SK-N-SH (cell line): ENCODE results near the gene SPACA1. TPM values are rescaled to one million over a fixed set of nuclear protein-coding genes. Genes with fewer than 3 reads are reported as not detected.

Experiments used
- CTCF ChIA-PET: fragments of 300-600, 350-600 bp; formaldehyde crosslinking; extraction: SDS; loops from one replicate; lab custom pipeline; 2021; lab: Yijun Ruan, JAX
- POLR2A ChIA-PET: fragments of 350-600 bp; sonication (Branson Sonifier 250); formaldehyde crosslinking; extraction: SDS; loops from one replicate; lab custom pipeline; 2020; ENCODE audit warnings: antibody characterized with exemption, inconsistent platforms; lab: Yijun Ruan, JAX
- DNase-seq: peaks from one replicate; pipeline ENCODE4 v3.0.0; 2012
- H2AFZ ChIP-seq: fragments of 200-600 bp; sonication (generic); 2 replicates; pipeline ENCODE4 v1.8.1; 2016; ENCODE audit warnings: antibody characterized with exemption, mild to moderate bottlenecking, low read depth
- H3F3A ChIP-seq: fragments of 200-600 bp; sonication (generic); replicated peaks from 2 replicates; pipeline ENCODE3; 2016; ENCODE audit warnings: antibody characterized with exemption, mild to moderate bottlenecking; ENCODE audit not compliant: insufficient read depth
- H3K27ac ChIP-seq, 2 experiments: fragments of 200-500 bp in 1 of 2; fragments of 200-600 bp in 1 of 2; sonication (Bioruptor generic) in 1 of 2; sonication (generic), shearing (Covaris generic) in 1 of 2; 2 replicates each; pipeline versions ENCODE4 v1.5.1 to v1.6.1; 2014 to 2016; ENCODE audit warnings: low read depth in 2 of 2, inconsistent platforms in 1 of 2, low read length in 1 of 2, mild to moderate bottlenecking in 1 of 2, mixed read lengths in 1 of 2
- H3K27me3 ChIP-seq: fragments of 200-600 bp; sonication (generic), shearing (Covaris generic); 2 replicates; pipeline ENCODE4 v1.6.1; 2016; ENCODE audit warnings: mixed run types; ENCODE audit not compliant: insufficient read depth
- H3K36me3 ChIP-seq, 2 experiments: fragments of 200-500 bp in 1 of 2; fragments of 200-600 bp in 1 of 2; sonication (Bioruptor generic) in 1 of 2; sonication (generic) in 1 of 2; replicated peaks in 1 of 2; 2 replicates each; pipeline versions ENCODE3 to v1.5.1; 2014 to 2016; ENCODE audit warnings: low read length in 1 of 2, mild to moderate bottlenecking in 1 of 2; ENCODE audit not compliant: insufficient read depth in 2 of 2, control insufficient read depth in 1 of 2
- H3K4me1 ChIP-seq, 2 experiments: fragments of 200-500 bp in 1 of 2; fragments of 200-600 bp in 1 of 2; sonication (Bioruptor generic) in 1 of 2; sonication (generic), shearing (Covaris generic) in 1 of 2; 2 replicates each; pipeline versions ENCODE4 v1.5.1 to v1.6.1; 2014 to 2016; ENCODE audit warnings: low read depth in 1 of 2, low read length in 1 of 2, mixed run types in 1 of 2; ENCODE audit not compliant: insufficient read depth in 2 of 2, control insufficient read depth in 1 of 2
- H3K4me2 ChIP-seq: fragments of 200-600 bp; sonication (generic), shearing (Covaris generic); 2 replicates; pipeline ENCODE4 v1.6.1; 2017; ENCODE audit warnings: mixed run types
- H3K4me3 ChIP-seq, 2 experiments: fragments of 200-500 bp in 1 of 2; fragments of 200-600 bp in 1 of 2; sonication (Bioruptor generic) in 1 of 2; sonication (generic), shearing (Covaris generic) in 1 of 2; 2 replicates each; pipeline versions ENCODE4 v1.5.1 to v1.8.1; 2014 to 2016; ENCODE audit warnings: low read depth in 2 of 2, inconsistent platforms in 1 of 2, low read length in 1 of 2, mild to moderate bottlenecking in 1 of 2, mixed read lengths in 1 of 2, moderate library complexity in 1 of 2
- H3K79me2 ChIP-seq: fragments of 200-600 bp; sonication (generic); 2 replicates; pipeline ENCODE4 v1.8.1; 2017; ENCODE audit warnings: mild to moderate bottlenecking; ENCODE audit not compliant: insufficient read depth
- H3K9ac ChIP-seq: fragments of 200-600 bp; sonication (generic); 2 replicates; pipeline ENCODE4 v1.6.1; 2017; ENCODE audit warnings: mixed run types
- H3K9me2 ChIP-seq: fragments of 200-600 bp; sonication (generic); 2 replicates; pipeline ENCODE4 v1.6.1; 2017; ENCODE audit warnings: mixed run types
- H3K9me3 ChIP-seq: fragments of 200-600 bp; sonication (generic); 2 replicates; pipeline ENCODE4 v1.6.1; 2017; ENCODE audit warnings: mixed run types, mild to moderate bottlenecking, moderate library complexity
- H4K20me1 ChIP-seq: fragments of 200-600 bp; sonication (generic); 2 replicates; pipeline ENCODE4 v1.6.1; 2017; ENCODE audit warnings: mild to moderate bottlenecking, mixed run types; ENCODE audit not compliant: insufficient read depth
- CTCF ChIP-seq: fragments of 200-600 bp; sonication (generic); IDR thresholded peaks from 2 replicates; pipeline ENCODE4 v1.6.1; 2017; ENCODE audit warnings: antibody characterized with exemption, mild to moderate bottlenecking, moderate library complexity
- FOSL2 ChIP-seq: IDR thresholded peaks from 2 replicates; pipeline ENCODE4 v1.4.0; 2012; ENCODE audit warnings: low read depth, mild to moderate bottlenecking, moderate library complexity, borderline replicate concordance
- FOXJ3 ChIP-seq: sonication (generic); formaldehyde crosslinking; IDR thresholded peaks from 2 replicates; pipeline ENCODE4 v1.5.1; 2020; ENCODE audit warnings: mild to moderate bottlenecking, missing genetic modification reagents
- GABPA ChIP-seq: IDR thresholded peaks from 2 replicates; pipeline ENCODE4 v1.4.0; 2012; ENCODE audit warnings: low read depth, mild to moderate bottlenecking
- GATA2 ChIP-seq: sonication (generic); formaldehyde crosslinking; IDR thresholded peaks from 2 replicates; pipeline ENCODE4 v1.5.0; 2020; ENCODE audit warnings: mild to moderate bottlenecking, missing genetic modification reagents
- IRF3 ChIP-seq: fragments of 150-350 bp; IDR thresholded peaks from 2 replicates; pipeline ENCODE4 v1.6.1; 2016; ENCODE audit warnings: mild to moderate bottlenecking, low read depth, low read length
- MAX ChIP-seq: IDR thresholded peaks from 2 replicates; pipeline ENCODE4 v1.4.0; 2012; ENCODE audit warnings: low read depth
- MEF2A ChIP-seq: IDR thresholded peaks from 2 replicates; pipeline ENCODE4 v1.4.0; 2012; ENCODE audit warnings: low read depth, borderline replicate concordance
- PBX3 ChIP-seq: IDR thresholded peaks from 2 replicates; pipeline ENCODE4; 2012
- RAD21 ChIP-seq: IDR thresholded peaks from 2 replicates; pipeline ENCODE4 v1.6.1; 2012; ENCODE audit warnings: mild to moderate bottlenecking, low read length
- REST ChIP-seq: IDR thresholded peaks from 2 replicates; pipeline ENCODE4 v1.6.1; 2012; ENCODE audit warnings: mild to moderate bottlenecking, low read depth, low read length, moderate library complexity
- TAF1 ChIP-seq: IDR thresholded peaks from 2 replicates; pipeline ENCODE4 v1.6.1; 2012; ENCODE audit warnings: low read depth, mild to moderate bottlenecking, low read length, moderate library complexity, borderline replicate concordance
- YY1 ChIP-seq: IDR thresholded peaks from 2 replicates; pipeline ENCODE4 v1.4.0; 2012; ENCODE audit warnings: low read depth, mild to moderate bottlenecking
- ZBTB33 ChIP-seq: IDR thresholded peaks from 2 replicates; pipeline ENCODE4 v1.4.0; 2012; ENCODE audit warnings: low read depth, borderline replicate concordance
- WGBS: methylation state at CpG from one replicate; pipeline ENCODE4 v1.1.6; 2017; ENCODE audit warnings: low lambda C conversion rate; 5-methylcytosine and 5-hydroxymethylcytosine counted together
- polyA plus RNA-seq, 3 experiments: library from polyadenylated mRNA; depleted of rRNA; stranded (reverse); fragments of >200 nt; gene quantifications; 2 replicates each; pipeline ENCODE4 v1.2.3, GENCODE V29; 2012

The SPACA1 gene
- polyA plus RNA-seq, 1 of the 3 experiments (the other 2 are of a cell fraction), result not detected

- Histone ChIP-seq H3K4me3 (no peak overlapping the region), H3F3A (no peaks in the 10 kb centered on the region), H3K9ac (no peak overlapping the region), H3K36me3 (no peaks in the 10 kb centered on the region), H3K79me2 (no peaks in the 10 kb centered on the region), H4K20me1 (no peaks in the 10 kb centered on the region), H3K27me3 (no peaks in the 10 kb centered on the region), H3K4me2 (no peak overlapping the region), H2AFZ (no peak overlapping the region), H3K9me2 (no peaks in the 10 kb centered on the region), H3K9me3 (no peaks in the 10 kb centered on the region), H3K27ac (no peak overlapping the region), H3K4me1 (no peaks in the 10 kb centered on the region)
- POLR2A ChIA-PET, result no interaction called here
- TF ChIP-seq RAD21 (no peak), PBX3 (no peak), MEF2A (no peak), CTCF (no peak), MAX (no peak), GATA2 (CRISPR knock-in tag) (no peak)
- no peak for DNase-seq
- CTCF ChIA-PET, result interaction anchor here (1.2 kb wide), 1 partner anchor 12 kb away, joined by 3 read pairs; no protein-coding TSS in a partner anchor
- WGBS, result 34% methylated on average over 2 of the region's 2 CpGs
Measured at GRCh38 chr6:88024696-88025095, 22.9 kb upstream of the SPACA1 start.

- no peak overlapping the region for H2AFZ ChIP-seq
- CTCF ChIA-PET, result no interaction called here
- no peak overlapping the region for H3K4me3 ChIP-seq
- H4K20me1 ChIP-seq, result no peaks in the 10 kb centered on the region
- H3K79me2 ChIP-seq, result no peaks in the 10 kb centered on the region; the same call in 1 of the 2 replicates
- DNase-seq, result no peak
- H3K4me1 ChIP-seq, result no peaks in the 10 kb centered on the region
- H3K9me3 ChIP-seq, result no peaks in the 10 kb centered on the region
- no peak overlapping the region for H3K9ac ChIP-seq
- H3K27ac ChIP-seq, result no peak overlapping the region
- H3F3A ChIP-seq, result no peaks in the 10 kb centered on the region
- no peaks in the 10 kb centered on the region for H3K27me3 ChIP-seq
- no peaks in the 10 kb centered on the region for H3K9me2 ChIP-seq
- H3K36me3 ChIP-seq, result no peaks in the 10 kb centered on the region
- WGBS, result 0% methylated on average over 1 of the region's 1 CpG
- no peak overlapping the region for H3K4me2 ChIP-seq
- POLR2A ChIA-PET, result no interaction called here
- TF ChIP-seq TAF1, result no peak
- TF ChIP-seq GATA2 (CRISPR knock-in tag), result no peak
- TF ChIP-seq GABPA, result no peak
- TF ChIP-seq FOXJ3 (CRISPR knock-in tag), result no peak
- TF ChIP-seq YY1, result no peak
- TF ChIP-seq REST, result no peak
- no peak for TF ChIP-seq CTCF
- no peak for TF ChIP-seq ZBTB33
- no peak for TF ChIP-seq IRF3
- TF ChIP-seq FOSL2, result no peak
Measured at GRCh38 chr6:88031550-88031949, 16.1 kb upstream of the SPACA1 start.
